GM12878 (cell line): ENCODE data around the gene KAZN. TPM values are rescaled to one million over a fixed set of nuclear protein-coding genes. Genes with fewer than 3 reads are reported as not detected.

ENCODE experiments used
- ATAC-seq: fragments of 200-7000 bp; cut with Tn5 transposase; 3 replicates; pipeline ENCODE4 v1.9.1; 2020; ENCODE audit warnings: mild to moderate bottlenecking, moderate library complexity
- BruUV-seq: library from RNA; stranded (reverse); fragments of 400-500 nt; replicated peaks from 2 replicates; lab custom pipeline; 2021; lab: Mats Ljungman, UMichigan
- CTCF ChIA-PET: fragments of 300-600 bp; sonication (Branson Sonifier 250); formaldehyde crosslinking; extraction: SDS; loops from one replicate; lab custom pipeline; 2021; ENCODE audit warnings: inconsistent platforms; lab: Yijun Ruan, JAX
- POLR2A ChIA-PET: fragments of 350-600 bp; formaldehyde crosslinking; extraction: SDS; loops from one replicate; lab custom pipeline; 2021; ENCODE audit warnings: inconsistent platforms; lab: Charles Lee
- RAD21 ChIA-PET: fragments of 300-600 bp; sonication (Branson Sonifier 250); formaldehyde crosslinking; loops from one replicate; lab custom pipeline; 2023; ENCODE audit warnings: antibody characterized with exemption; ENCODE audit not compliant: unreplicated experiment; lab: Charles Lee
- SMC1A ChIA-PET: fragments of 300-600 bp; sonication (Branson Sonifier 250); formaldehyde crosslinking; loops from one replicate; lab custom pipeline; 2023; ENCODE audit not compliant: unreplicated experiment, uncharacterized antibody; lab: Charles Lee
- DNase-seq: peaks from one replicate; pipeline ENCODE4 v3.0.0-alpha.2; 2011; ENCODE audit warnings: low read depth, low spot score
- FAIRE-seq: peaks from 3 replicates; lab custom pipeline; 2011; peaks lifted over from hg19 to GRCh38; lab: Jason Lieb, UNC
- H2AFZ ChIP-seq: 2 replicates; pipeline ENCODE4 v1.6.0; 2011; ENCODE audit warnings: low read depth, low read length, control low read depth; ENCODE audit not compliant: control insufficient read depth
- H3K27ac ChIP-seq: 2 replicates; pipeline ENCODE4 v1.5.1; 2011; ENCODE audit warnings: control low read depth; ENCODE audit not compliant: control insufficient read depth, insufficient read depth
- H3K27me3 ChIP-seq, 2 experiments: replicated peaks in 1 of 2; 2 replicates each; pipeline versions ENCODE4 v1.6.0 to v1.6.1; 2011; ENCODE audit warnings: low read length in 1 of 2; ENCODE audit not compliant: control insufficient read depth in 2 of 2, insufficient read depth in 2 of 2
- H3K36me3 ChIP-seq, 2 experiments: 2 replicates each; pipeline ENCODE4 v1.5.1; 2011; ENCODE audit warnings: low read length in 1 of 2; ENCODE audit not compliant: control insufficient read depth in 2 of 2, insufficient read depth in 2 of 2
- H3K4me1 ChIP-seq: 2 replicates; pipeline ENCODE4 v1.6.1; 2011; ENCODE audit warnings: mild to moderate bottlenecking, low read length, moderate library complexity, mixed read lengths; ENCODE audit not compliant: control insufficient read depth, insufficient read depth
- H3K4me2 ChIP-seq: 2 replicates; pipeline ENCODE4 v1.6.0; 2011; ENCODE audit warnings: control low read depth; ENCODE audit not compliant: control insufficient read depth, insufficient read depth
- H3K4me3 ChIP-seq: fragments of 200-600 bp; sonication (generic); 2 replicates; pipeline ENCODE4 v1.5.1; 2016
- H3K79me2 ChIP-seq: 2 replicates; pipeline ENCODE4 v1.6.0; 2011; ENCODE audit warnings: low read length; ENCODE audit not compliant: control insufficient read depth, insufficient read depth
- H3K9ac ChIP-seq: 2 replicates; pipeline ENCODE4 v1.8.0; 2011; ENCODE audit warnings: low read length, control low read depth, mixed read lengths; ENCODE audit not compliant: control insufficient read depth, insufficient read depth
- H3K9me3 ChIP-seq: replicated peaks from 3 replicates; pipeline ENCODE4 v1.5.1; 2011; ENCODE audit warnings: mild to moderate bottlenecking, low read length; ENCODE audit not compliant: control insufficient read depth, insufficient read depth
- H4K20me1 ChIP-seq: 2 replicates; pipeline ENCODE4 v1.6.0; 2011; ENCODE audit not compliant: control insufficient read depth, insufficient read depth
- CBFB ChIP-seq: IDR thresholded peaks from 2 replicates; pipeline ENCODE4 v1.6.1; 2016; ENCODE audit warnings: antibody characterized with exemption, low read depth
- CHD2 ChIP-seq: IDR thresholded peaks from 2 replicates; pipeline ENCODE4 v1.6.1; 2011; ENCODE audit warnings: low read depth, low read length, improper control_type of control experiment, borderline replicate concordance
- ESRRA ChIP-seq: IDR thresholded peaks from 2 replicates; pipeline ENCODE4 v1.6.1; 2012; ENCODE audit warnings: mild to moderate bottlenecking, low read length, improper control_type of control experiment
- FOS ChIP-seq: IDR thresholded peaks from 3 replicates; pipeline ENCODE4 v1.6.1; 2011; ENCODE audit warnings: borderline replicate concordance; ENCODE audit not compliant: insufficient read length; ENCODE audit errors: extremely low read depth
- GABPA ChIP-seq: IDR thresholded peaks from 2 replicates; pipeline ENCODE4 v1.6.1; 2014; ENCODE audit warnings: antibody characterized with exemption, low read depth, mild to moderate bottlenecking, inconsistent platforms
- KDM1A ChIP-seq: fragments of 200-600 bp; sonication (generic); IDR thresholded peaks from 2 replicates; pipeline ENCODE4 v1.6.1; 2016; ENCODE audit warnings: borderline replicate concordance
- NRF1 ChIP-seq: conservative IDR thresholded peaks from 2 replicates; pipeline ENCODE4 v1.6.1; 2011; ENCODE audit warnings: mild to moderate bottlenecking, low read depth, low read length, improper control_type of control experiment
- RAD21 ChIP-seq: IDR thresholded peaks from 2 replicates; pipeline ENCODE4 v1.6.1; 2011; ENCODE audit warnings: mild to moderate bottlenecking, low read depth, low read length, moderate library complexity; ENCODE audit not compliant: insufficient read depth
- RB1 ChIP-seq: fragments of 450-650 bp; formaldehyde crosslinking; IDR thresholded peaks from 2 replicates; pipeline ENCODE4 v1.6.1; 2017; ENCODE audit warnings: mild to moderate bottlenecking, borderline replicate concordance
- SREBF1 ChIP-seq: IDR thresholded peaks from 2 replicates; pipeline ENCODE4 v1.6.1; 2012; ENCODE audit warnings: mild to moderate bottlenecking, low read length
- SREBF2 ChIP-seq: IDR thresholded peaks from 2 replicates; pipeline ENCODE4 v1.6.1; 2012; ENCODE audit warnings: mild to moderate bottlenecking, low read length
- TCF7 ChIP-seq: IDR thresholded peaks from 2 replicates; pipeline ENCODE4 v1.6.1; 2014; ENCODE audit warnings: antibody characterized with exemption, borderline replicate concordance
- WGBS: methylation state at CpG from one replicate; pipeline ENCODE4 v1.1.6; 2016; ENCODE audit warnings: low lambda C conversion rate; ENCODE audit not compliant: insufficient replicate concordance, insufficient coverage; ENCODE audit errors: missing lambda C conversion rate; 5-methylcytosine and 5-hydroxymethylcytosine counted together
- in situ Hi-C: fragments of 300-500 bp; cut with MboI; formaldehyde crosslinking; loops from 9 replicates; pipeline ENCODE4 v1.14.3; 2018; ENCODE audit warnings: mixed read lengths
- intact Hi-C: fragments of 100-400 bp; cut with micrococcal nuclease; formaldehyde crosslinking; loops from one replicate; pipeline ENCODE4 v1.14.2; 2022; ENCODE audit not compliant: unreplicated experiment
- polyA plus RNA-seq, 11 experiments: library from polyadenylated mRNA; depleted of rRNA in 4 of 11; unstranded in 6 of 11; stranded (reverse) in 5 of 11; fragments of >200 nt; fragmentation: Nextera tagmentation in 4 of 11; fragmentation: Illumina TruSeq in 1 of 11; extraction: Ambion mirVana in 4 of 11; extraction: Trizol in 1 of 11; gene quantifications; 1 replicate in 1 of 11; 2 replicates in 10 of 11; pipeline versions ENCODE4 v1.2.1 to v1.2.3, GENCODE V29; 2011 to 2016; ENCODE audit warnings: inconsistent platforms in 2 of 11, missing spikeins in 2 of 11, low read depth in 1 of 11
- total RNA-seq, 4 experiments: library from RNA; depleted of rRNA in 3 of 4; stranded (reverse); fragments of >200 nt in 3 of 4; fragmentation: Illumina TruSeq in 1 of 4; extraction: Trizol in 1 of 4; gene quantifications; 2 replicates each; pipeline versions ENCODE4 v1.2.1 to v1.2.3, GENCODE V29; 2013 to 2021
- TF ChIP-seq, protein P1 (sequence below): IDR thresholded peaks from 2 replicates; pipeline ENCODE4 v1.6.1; 2012; ENCODE audit warnings: improper control_type of control experiment, low read depth, low read length; ENCODE audit not compliant: insufficient replicate concordance
- TF ChIP-seq, protein P2 (sequence below): IDR thresholded peaks from 2 replicates; pipeline ENCODE4 v1.6.1; 2011; ENCODE audit warnings: low read depth, mild to moderate bottlenecking, low read length, moderate library complexity, borderline replicate concordance; ENCODE audit errors: extremely low read depth
- TF ChIP-seq, protein P3 (sequence below): fragments of 450-650 bp; IDR thresholded peaks from 2 replicates; pipeline ENCODE4 v1.6.1; 2016; ENCODE audit warnings: mild to moderate bottlenecking

The KAZN gene
- total and polyA plus RNA-seq, 10 of the 15 experiments (the other 5 are each of a cell fraction or from before 2014, with no cell fraction given): 0.72 to 4.0 (median 1.2) TPM

DNA sequence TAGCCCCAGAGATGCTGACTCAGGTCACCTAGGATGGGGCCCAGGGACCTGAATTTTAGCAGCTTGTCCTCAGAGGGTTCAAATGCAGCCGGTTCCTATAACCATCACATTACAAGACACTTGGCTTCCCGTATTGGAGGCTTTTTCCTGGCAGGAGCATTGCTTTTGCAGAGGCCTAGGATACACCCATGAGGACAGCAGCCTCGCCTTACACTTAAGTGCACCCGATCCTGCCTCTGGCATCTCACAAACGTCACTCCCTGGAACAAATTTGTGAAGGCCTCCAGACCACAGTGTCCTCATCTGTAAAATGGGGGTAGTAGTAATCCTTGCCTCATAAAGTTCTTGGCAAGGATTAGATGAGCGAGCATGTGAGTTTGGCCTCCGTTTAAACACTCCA is 130.0 kb downstream of the KAZN start:
- Histone ChIP-seq H2AFZ (no peak overlapping the region), H3K4me2 (no peak overlapping the region), H3K4me3 (no peak overlapping the region), H3K79me2 (no peaks in the 10 kb centered on the region), H3K4me1 (peaks cover 2% of the 10 kb centered on the region), H3K9ac (no peak overlapping the region), H3K9me3 (no peaks in the 10 kb centered on the region), H3K27me3 (no peaks in the 10 kb centered on the region; a peak in 2 of 4 replicates), H3K36me3 (no peaks in the 10 kb centered on the region), H3K27ac (no peak overlapping the region), H4K20me1 (no peaks in the 10 kb centered on the region)
- ChIA-PET SMC1A (interaction anchor here (0.9 to 1.4 kb wide), 2 partner anchors 11 to 13 kb away, joined by 3 read pairs; no protein-coding TSS in a partner anchor), POLR2A (no interaction called here), RAD21 (interaction anchor here (0.6 to 0.7 kb wide), 2 partner anchors 14 to 555 kb away, joined by 3 to 4 read pairs; no protein-coding TSS in a partner anchor), CTCF (no interaction called here)
- no peak for FAIRE-seq
- no peak for DNase-seq
- WGBS: 12% methylated on average over 7 of the region's 7 CpGs
- no TSS peak for BruUV-seq
- intact Hi-C loops: no loop called here
- in situ Hi-C loops: no loop called here
- no peak for ATAC-seq
- TF ChIP-seq CHD2: no peak
- no peak for TF ChIP-seq NRF1
- TF ChIP-seq FOS: no peak
- TF ChIP-seq KDM1A: no peak
- no peak for TF ChIP-seq SREBF1
- TF ChIP-seq, protein P1, sequence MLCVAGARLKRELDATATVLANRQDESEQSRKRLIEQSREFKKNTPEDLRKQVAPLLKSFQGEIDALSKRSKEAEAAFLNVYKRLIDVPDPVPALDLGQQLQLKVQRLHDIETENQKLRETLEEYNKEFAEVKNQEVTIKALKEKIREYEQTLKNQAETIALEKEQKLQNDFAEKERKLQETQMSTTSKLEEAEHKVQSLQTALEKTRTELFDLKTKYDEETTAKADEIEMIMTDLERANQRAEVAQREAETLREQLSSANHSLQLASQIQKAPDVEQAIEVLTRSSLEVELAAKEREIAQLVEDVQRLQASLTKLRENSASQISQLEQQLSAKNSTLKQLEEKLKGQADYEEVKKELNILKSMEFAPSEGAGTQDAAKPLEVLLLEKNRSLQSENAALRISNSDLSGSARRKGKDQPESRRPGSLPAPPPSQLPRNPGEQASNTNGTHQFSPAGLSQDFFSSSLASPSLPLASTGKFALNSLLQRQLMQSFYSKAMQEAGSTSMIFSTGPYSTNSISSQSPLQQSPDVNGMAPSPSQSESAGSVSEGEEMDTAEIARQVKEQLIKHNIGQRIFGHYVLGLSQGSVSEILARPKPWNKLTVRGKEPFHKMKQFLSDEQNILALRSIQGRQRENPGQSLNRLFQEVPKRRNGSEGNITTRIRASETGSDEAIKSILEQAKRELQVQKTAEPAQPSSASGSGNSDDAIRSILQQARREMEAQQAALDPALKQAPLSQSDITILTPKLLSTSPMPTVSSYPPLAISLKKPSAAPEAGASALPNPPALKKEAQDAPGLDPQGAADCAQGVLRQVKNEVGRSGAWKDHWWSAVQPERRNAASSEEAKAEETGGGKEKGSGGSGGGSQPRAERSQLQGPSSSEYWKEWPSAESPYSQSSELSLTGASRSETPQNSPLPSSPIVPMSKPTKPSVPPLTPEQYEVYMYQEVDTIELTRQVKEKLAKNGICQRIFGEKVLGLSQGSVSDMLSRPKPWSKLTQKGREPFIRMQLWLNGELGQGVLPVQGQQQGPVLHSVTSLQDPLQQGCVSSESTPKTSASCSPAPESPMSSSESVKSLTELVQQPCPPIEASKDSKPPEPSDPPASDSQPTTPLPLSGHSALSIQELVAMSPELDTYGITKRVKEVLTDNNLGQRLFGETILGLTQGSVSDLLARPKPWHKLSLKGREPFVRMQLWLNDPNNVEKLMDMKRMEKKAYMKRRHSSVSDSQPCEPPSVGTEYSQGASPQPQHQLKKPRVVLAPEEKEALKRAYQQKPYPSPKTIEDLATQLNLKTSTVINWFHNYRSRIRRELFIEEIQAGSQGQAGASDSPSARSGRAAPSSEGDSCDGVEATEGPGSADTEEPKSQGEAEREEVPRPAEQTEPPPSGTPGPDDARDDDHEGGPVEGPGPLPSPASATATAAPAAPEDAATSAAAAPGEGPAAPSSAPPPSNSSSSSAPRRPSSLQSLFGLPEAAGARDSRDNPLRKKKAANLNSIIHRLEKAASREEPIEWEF: no peak
- no peak for TF ChIP-seq RB1
- TF ChIP-seq RAD21: no peak
- no peak for TF ChIP-seq GABPA
- TF ChIP-seq, protein P2, sequence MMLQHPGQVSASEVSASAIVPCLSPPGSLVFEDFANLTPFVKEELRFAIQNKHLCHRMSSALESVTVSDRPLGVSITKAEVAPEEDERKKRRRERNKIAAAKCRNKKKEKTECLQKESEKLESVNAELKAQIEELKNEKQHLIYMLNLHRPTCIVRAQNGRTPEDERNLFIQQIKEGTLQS: no peak
- TF ChIP-seq CBFB: no peak
- TF ChIP-seq, protein P3, sequence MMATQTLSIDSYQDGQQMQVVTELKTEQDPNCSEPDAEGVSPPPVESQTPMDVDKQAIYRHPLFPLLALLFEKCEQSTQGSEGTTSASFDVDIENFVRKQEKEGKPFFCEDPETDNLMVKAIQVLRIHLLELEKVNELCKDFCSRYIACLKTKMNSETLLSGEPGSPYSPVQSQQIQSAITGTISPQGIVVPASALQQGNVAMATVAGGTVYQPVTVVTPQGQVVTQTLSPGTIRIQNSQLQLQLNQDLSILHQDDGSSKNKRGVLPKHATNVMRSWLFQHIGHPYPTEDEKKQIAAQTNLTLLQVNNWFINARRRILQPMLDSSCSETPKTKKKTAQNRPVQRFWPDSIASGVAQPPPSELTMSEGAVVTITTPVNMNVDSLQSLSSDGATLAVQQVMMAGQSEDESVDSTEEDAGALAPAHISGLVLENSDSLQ: no peak
- no peak for TF ChIP-seq SREBF2
- no peak for TF ChIP-seq ESRRA
- TF ChIP-seq TCF7: no peak
